HG02973 (cell line): ENCODE data around the gene NUP98.
"Not testable (repeated sequence)": the region's sequence is repeated elsewhere in the genome, so short reads cannot be mapped to it uniquely, and the experiment has no call there.

ENCODE experiments used
- ATAC-seq: cut with Tn5 transposase; IDR thresholded peaks from one replicate; pipeline ENCODE4 v1.9.1; 2021; ENCODE audit warnings: moderate library complexity; ENCODE audit not compliant: unreplicated experiment

Gene NUP98

DNA sequence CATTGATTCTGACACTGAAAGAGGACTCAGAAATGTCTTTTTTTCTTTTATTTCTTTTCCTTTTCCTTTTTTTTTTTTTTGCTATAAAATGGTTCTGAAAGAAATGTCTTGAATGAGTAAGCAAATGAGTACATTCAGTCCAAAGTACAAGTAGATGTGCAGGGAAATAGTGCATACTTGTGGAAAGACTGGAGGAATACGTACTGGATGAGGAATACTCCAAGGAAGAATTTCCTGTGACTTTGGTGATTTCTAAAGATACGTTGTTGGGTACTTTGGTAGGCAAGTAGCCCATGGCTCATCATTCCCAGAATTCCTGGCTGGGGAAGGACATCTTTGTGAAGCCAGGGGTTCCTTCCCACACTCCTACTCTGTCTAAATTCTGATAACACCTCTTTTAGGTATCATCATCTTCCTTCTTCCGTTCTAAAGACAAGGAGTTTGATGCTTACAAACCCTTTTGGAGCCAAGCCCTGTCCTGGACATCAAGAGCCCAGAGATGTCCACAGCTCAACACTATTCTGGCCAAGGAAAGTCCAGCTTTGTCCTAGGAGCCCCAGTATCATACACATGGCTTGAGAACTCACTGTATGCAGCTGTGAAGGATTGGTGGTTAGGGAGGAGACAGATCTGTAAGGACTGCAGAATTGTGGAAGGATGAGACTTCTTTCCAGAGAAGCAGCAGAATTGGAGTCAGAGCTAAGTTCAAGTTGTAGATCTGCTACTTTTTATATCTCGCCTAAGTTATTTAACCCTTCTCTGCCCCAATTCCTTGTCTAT lies 4.8 kb upstream of the NUP98 start:
- ATAC-seq = no peak

GRCh38 chr11:3799873-3800272 lies 2.5 kb upstream of the NUP98 start:
- ATAC-seq = no peak

DNA sequence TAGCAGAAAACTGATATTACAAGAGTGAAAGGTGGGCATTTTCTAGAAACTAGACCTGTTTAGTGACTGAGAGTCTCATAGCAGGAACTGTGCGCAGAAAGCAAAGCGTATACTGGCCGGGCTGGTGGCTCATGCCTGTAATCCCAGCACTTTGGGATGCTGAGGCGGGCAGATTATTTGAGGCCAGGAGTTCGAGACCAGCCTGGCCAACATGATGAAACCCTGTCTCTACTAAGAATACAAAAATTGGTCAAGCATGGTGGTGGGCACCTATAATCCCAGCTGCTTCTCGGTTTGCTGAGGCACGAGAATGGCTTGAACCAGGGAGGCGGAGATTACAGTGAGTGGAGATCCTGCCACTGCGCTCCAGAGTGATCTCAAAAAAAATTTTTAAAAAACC lies 1.8 kb upstream of the NUP98 start:
- ATAC-seq = no peak

- peak; percentile 32 for ATAC-seq
Measured at GRCh38 chr11:3796801-3797328, 489 bp downstream of the NUP98 start.

GRCh38 chr11:3796346-3796745 lies 1.0 kb downstream of the NUP98 start:
- ATAC-seq = no peak

GRCh38 chr11:3796002-3796311 lies 1.4 kb downstream of the NUP98 start:
- no peak for ATAC-seq

DNA sequence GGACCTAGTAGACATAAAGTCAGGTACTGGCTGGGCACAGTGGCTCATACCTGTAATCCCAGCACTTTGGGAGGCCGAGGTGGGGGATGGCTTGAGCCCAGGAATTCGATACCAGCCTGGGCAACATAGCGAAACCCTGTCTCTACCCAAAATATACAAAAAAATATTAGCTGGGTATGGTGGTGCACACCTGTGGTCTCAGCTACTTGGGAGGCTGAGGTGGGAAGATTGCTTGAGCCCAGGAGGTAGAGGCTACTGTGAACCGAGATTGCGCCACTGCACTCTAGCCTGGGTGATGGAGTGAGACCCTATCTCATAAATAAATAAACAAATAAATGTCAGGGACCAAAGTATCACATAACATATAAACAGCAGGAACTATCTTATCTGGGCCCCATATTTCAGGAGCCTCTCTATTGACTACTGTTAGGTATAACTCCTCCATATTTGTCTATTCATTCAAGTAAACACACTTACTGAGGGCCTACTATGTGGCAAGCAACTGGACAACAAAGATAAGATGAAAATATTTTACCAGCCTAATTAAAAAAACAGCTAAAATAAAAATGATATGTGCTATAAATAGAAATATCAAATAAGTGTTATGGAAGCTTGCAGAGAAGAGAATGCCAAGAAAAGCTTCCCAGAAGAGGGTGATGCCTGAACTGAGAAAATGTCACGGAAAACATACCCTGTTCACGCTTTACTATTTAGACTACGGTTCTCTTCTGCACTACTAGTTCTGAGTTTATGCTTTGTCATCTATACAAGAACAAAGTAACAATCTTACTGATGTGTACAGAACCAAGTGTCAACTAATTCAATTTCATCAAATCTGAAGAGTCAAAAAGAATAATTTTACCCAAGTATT lies 2.0 kb downstream of the NUP98 start:
- ATAC-seq = no peak

GRCh38 chr11:3794387-3794786 lies 3.0 kb downstream of the NUP98 start:
- ATAC-seq = not testable (repeated sequence)

- no peak for ATAC-seq
Measured at GRCh38 chr11:3786781-3787428, 10.4 kb downstream of the NUP98 start.

- ATAC-seq = no peak
Measured at GRCh38 chr11:3783611-3784010, 13.7 kb downstream of the NUP98 start.

DNA sequence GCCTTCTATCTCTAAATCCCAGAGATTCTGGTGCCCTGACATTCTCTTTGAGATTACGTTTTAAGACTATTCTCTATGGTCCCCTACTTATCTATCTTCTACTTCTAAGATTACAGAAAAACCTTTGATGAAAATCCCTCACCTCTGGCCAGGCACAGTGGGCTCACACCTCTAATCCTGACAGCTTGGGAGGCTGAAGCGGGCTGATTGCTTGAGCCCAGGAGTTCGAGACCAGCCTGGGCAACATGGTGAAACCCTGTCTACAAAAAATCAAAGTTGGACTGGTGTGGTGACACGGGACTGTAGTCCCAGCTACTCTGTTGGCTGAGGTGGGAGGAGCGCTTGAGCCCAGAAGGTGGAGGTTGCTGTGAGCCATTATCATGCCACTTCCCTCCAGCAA lies 14.4 kb downstream of the NUP98 start:
- no peak for ATAC-seq

DNA sequence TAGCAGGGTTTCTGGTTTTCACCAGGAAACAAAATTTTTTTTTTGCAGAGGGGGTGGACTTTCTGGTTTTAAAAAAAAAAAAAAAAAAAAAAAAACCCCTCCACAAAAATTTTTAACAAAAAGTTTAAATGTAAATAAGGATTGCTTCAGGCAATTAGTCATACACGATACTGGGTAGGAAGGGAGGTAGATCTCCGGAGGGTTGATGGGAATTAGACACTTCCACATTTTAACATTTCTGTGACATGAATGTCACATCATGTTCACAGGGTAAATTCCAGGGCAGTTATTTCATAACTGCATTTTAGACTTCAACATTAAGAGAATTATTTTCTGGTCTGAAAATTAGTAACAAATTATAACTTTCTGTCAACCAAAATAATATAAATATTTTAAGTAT lies 15.9 kb downstream of the NUP98 start:
- ATAC-seq = no peak

- no peak for ATAC-seq
Measured at GRCh38 chr11:3775736-3776406, 21.5 kb downstream of the NUP98 start.

GRCh38 chr11:3773180-3773579 lies 24.2 kb downstream of the NUP98 start:
- ATAC-seq = no peak

DNA sequence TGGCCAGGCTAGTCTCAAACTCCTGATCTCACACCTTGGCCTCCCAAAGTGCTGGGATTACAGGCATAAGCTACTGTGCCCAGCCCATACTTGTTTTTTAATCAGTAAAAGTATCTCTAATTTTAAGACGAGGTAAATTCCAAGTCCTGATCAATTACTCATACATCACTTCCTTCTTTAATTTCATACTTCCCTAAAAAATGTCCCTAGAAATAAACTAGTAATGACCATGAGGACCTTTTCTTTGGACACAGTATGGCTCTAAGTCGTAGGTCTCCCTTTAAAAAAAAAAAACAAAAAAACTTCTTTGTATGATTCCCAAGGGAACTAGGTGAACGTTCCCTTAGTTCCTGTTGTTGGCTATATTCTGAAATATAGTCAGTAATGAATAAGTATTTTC lies 29.8 kb downstream of the NUP98 start:
- no peak for ATAC-seq

GRCh38 chr11:3766836-3767235 lies 30.5 kb downstream of the NUP98 start:
- ATAC-seq = not testable (repeated sequence)

- no peak for ATAC-seq
Measured at GRCh38 chr11:3764266-3764665, 33.1 kb downstream of the NUP98 start.

- no peak for ATAC-seq
Measured at GRCh38 chr11:3755151-3755550, 42.2 kb downstream of the NUP98 start.

DNA sequence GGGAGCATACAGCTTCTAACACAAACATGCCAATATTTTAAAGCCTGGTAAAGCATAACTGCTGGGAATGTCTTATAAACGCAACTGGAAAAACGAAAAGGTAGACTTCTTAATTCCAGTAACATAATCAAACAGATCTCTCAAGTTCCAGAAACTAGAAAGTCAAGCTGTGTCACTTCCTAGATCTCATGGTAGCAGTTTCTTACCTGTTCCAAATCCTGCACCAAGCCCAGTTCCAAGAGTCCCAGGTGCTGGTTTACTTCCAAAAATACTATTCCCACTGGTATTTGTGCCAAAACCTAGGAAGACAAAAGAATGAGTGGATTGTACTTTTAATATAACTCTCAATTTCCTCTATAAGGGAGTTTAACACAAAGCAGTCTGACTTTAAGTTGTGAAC lies 44.2 kb downstream of the NUP98 start:
- no peak for ATAC-seq

DNA sequence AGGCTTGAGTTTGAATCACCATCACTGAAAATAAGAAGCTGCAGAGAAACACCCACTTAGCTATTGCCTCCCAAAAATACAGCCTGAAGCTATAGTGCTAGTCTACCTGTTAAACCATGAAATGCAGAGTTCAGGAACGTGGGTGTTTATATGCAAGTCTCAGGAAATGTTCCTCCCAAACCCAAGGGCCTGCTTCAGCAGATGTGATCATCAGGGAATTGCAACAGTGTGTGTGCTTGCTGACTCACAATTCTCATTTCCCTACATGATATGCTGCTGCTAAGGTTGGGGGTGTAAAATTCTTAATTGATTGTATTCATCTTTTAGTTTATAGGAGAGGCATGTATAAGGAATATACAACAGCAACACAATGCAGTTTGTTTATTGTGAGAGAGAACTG lies 49.6 kb downstream of the NUP98 start:
- ATAC-seq = no peak

GRCh38 chr11:3745161-3745560 lies 52.2 kb downstream of the NUP98 start:
- no peak for ATAC-seq
